Measurements from ENCODE around the gene SRSF6.
"Not testable (repeated sequence)": the region's sequence is repeated elsewhere in the genome, so short reads cannot be mapped to it uniquely, and the experiment has no call there.

The SRSF6 gene

GRCh38 chr20:43477193-43477592 lies 19.5 kb downstream of the SRSF6 start:
- DNase-seq (ENCODE audit: low spot score), result no peak
- TF ChIP-seq CTCF (IDR thresholded peaks at IDR 0.05; ENCODE audit: borderline replicate concordance, control extremely low read depth, extremely low read depth, insufficient read depth, missing control alignments), result no peak
- in situ Hi-C loops (cut with MboI; ENCODE audit: low sequenced_read_pairs, unreplicated experiment), result no loop called here

GRCh38 chr20:43477619-43478018 lies 19.9 kb downstream of the SRSF6 start:
- no peak for DNase-seq (ENCODE audit: low spot score)
- in situ Hi-C loops (cut with MboI; ENCODE audit: low sequenced_read_pairs, unreplicated experiment), result no loop called here
- TF ChIP-seq CTCF (IDR thresholded peaks at IDR 0.05; ENCODE audit: borderline replicate concordance, control extremely low read depth, extremely low read depth, insufficient read depth, missing control alignments), result no peak

GRCh38 chr20:43490038-43490437 lies 32.3 kb downstream of the SRSF6 start:
- in situ Hi-C loops (cut with MboI; ENCODE audit: low sequenced_read_pairs, unreplicated experiment), result no loop called here
- TF ChIP-seq CTCF (IDR thresholded peaks at IDR 0.05; ENCODE audit: borderline replicate concordance, control extremely low read depth, extremely low read depth, insufficient read depth, missing control alignments), result no peak
- no peak for DNase-seq (ENCODE audit: low spot score)

GRCh38 chr20:43492101-43492500 lies 34.4 kb downstream of the SRSF6 start:
- DNase-seq (ENCODE audit: low spot score), result peak; percentile 54
- in situ Hi-C loops (cut with MboI; ENCODE audit: low sequenced_read_pairs, unreplicated experiment), result no loop called here
- TF ChIP-seq CTCF (IDR thresholded peaks at IDR 0.05; ENCODE audit: borderline replicate concordance, control extremely low read depth, extremely low read depth, insufficient read depth, missing control alignments), result no peak

GRCh38 chr20:43495388-43495787 lies 37.7 kb downstream of the SRSF6 start:
- DNase-seq (ENCODE audit: low spot score), result no peak
- no peak for TF ChIP-seq CTCF (IDR thresholded peaks at IDR 0.05; ENCODE audit: borderline replicate concordance, control extremely low read depth, extremely low read depth, insufficient read depth, missing control alignments)
- in situ Hi-C loops (cut with MboI; ENCODE audit: low sequenced_read_pairs, unreplicated experiment), result no loop called here

GRCh38 chr20:43502021-43502420 lies 44.3 kb downstream of the SRSF6 start:
- in situ Hi-C loops (cut with MboI; ENCODE audit: low sequenced_read_pairs, unreplicated experiment); DNase-seq (ENCODE audit: low spot score): not testable (repeated sequence)

- TF ChIP-seq CTCF (IDR thresholded peaks at IDR 0.05; ENCODE audit: borderline replicate concordance, control extremely low read depth, extremely low read depth, insufficient read depth, missing control alignments), result no peak
- DNase-seq (ENCODE audit: low spot score), result no peak
- in situ Hi-C loops (cut with MboI; ENCODE audit: low sequenced_read_pairs, unreplicated experiment), result no loop called here
Measured at GRCh38 chr20:43506238-43506637, 48.5 kb downstream of the SRSF6 start.

All from GM13976 (cell line).